ENCODE measurements around the gene ANKRD22. TPM values are rescaled to one million over a fixed set of nuclear protein-coding genes. Genes with fewer than 3 reads are reported as not detected.

Gene ANKRD22
- total RNA-seq, 2 experiments from 2014 or later: not detected

DNA sequence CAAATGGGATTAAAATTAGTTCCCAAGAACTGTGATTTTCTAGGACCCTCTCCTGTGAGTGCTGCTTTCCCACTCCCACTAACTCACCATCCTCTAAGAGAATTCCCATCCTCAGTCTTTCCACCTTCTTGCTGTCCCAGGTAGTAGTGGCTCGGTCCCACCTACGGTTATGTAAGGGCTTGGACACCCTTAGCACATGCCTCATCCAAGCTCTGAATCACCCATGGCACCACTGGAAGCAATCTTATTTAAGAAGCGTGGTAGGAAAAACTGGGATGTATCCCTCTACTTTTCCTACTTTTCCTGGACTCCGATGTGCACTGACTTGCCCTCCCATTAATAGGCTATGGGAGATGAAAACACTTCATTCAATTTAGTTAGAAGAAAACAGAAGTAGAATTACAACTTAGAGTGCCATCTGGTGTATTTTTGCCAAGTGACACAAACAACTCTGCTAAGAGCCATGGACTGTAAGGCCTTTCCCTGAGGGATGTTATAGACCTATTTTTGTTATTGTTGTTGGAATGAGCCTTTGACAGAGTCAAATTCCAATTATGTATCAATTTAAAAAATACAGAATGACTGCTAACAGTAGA, 13.7 kb upstream of the ANKRD22 start:
- TF ChIP-seq, protein P1, sequence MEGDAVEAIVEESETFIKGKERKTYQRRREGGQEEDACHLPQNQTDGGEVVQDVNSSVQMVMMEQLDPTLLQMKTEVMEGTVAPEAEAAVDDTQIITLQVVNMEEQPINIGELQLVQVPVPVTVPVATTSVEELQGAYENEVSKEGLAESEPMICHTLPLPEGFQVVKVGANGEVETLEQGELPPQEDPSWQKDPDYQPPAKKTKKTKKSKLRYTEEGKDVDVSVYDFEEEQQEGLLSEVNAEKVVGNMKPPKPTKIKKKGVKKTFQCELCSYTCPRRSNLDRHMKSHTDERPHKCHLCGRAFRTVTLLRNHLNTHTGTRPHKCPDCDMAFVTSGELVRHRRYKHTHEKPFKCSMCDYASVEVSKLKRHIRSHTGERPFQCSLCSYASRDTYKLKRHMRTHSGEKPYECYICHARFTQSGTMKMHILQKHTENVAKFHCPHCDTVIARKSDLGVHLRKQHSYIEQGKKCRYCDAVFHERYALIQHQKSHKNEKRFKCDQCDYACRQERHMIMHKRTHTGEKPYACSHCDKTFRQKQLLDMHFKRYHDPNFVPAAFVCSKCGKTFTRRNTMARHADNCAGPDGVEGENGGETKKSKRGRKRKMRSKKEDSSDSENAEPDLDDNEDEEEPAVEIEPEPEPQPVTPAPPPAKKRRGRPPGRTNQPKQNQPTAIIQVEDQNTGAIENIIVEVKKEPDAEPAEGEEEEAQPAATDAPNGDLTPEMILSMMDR (IDR thresholded peaks at IDR 0.05): peak; percentile 12
- intact Hi-C loops (cut with DNase I, micrococcal nuclease): loop anchor here in 1 of 2 experiments (10.0 kb wide), 1 partner anchor 171 kb away; no protein-coding TSS in a partner anchor
- H3K4me3 ChIP-seq (ENCODE audit: low read length): no peak overlapping the region
- H3K27me3 ChIP-seq (ENCODE audit: control insufficient read depth in 1 of 2, insufficient read depth in 2 of 2, low read length in 2 of 2): no peaks in the 10 kb centered on the region
- Mint-ChIP-seq H3K4me1 (ENCODE audit: low read depth) (no peaks in the 10 kb centered on the region), H3K9me3 (no peaks in the 10 kb centered on the region), H3K36me3 (ENCODE audit: low read depth) (no peaks in the 10 kb centered on the region), H3K27me3 (no peaks in the 10 kb centered on the region), H3K4me3 (no peak overlapping the region), H3K27ac (no peak overlapping the region)
- no peaks in the 10 kb centered on the region for H3K4me1 ChIP-seq (ENCODE audit: insufficient read depth, low read length)
- DNase-seq (peak in 2 of 14 experiments; percentile 20 to 28), ATAC-seq (ENCODE audit: poor library complexity) (no peak)
- no peak overlapping the region for H3K27ac ChIP-seq (ENCODE audit: low read depth in 1 of 2, low read length in 2 of 2)
- CTCF ChIA-PET: no interaction called here
- H3K9me3 ChIP-seq (ENCODE audit: control insufficient read depth in 1 of 2, insufficient read depth in 1 of 2, low read length in 2 of 2): no peaks in the 10 kb centered on the region
- POLR2A ChIA-PET: interaction anchor here (0.6 kb wide), 1 partner anchor 373 kb away, joined by 3 read pairs; no protein-coding TSS in a partner anchor
- H3K36me3 ChIP-seq (ENCODE audit: insufficient read depth, low read length): no peaks in the 10 kb centered on the region

GRCh38 chr10:88861036-88861435, 9.4 kb upstream of the ANKRD22 start:
- Histone ChIP-seq H3K4me1 (ENCODE audit: insufficient read depth, low read length) (no peaks in the 10 kb centered on the region), H3K27ac (ENCODE audit: low read depth in 1 of 2, low read length in 2 of 2) (no peak overlapping the region), H3K4me3 (ENCODE audit: low read length) (no peak overlapping the region), H3K36me3 (ENCODE audit: insufficient read depth, low read length) (no peaks in the 10 kb centered on the region), H3K27me3 (ENCODE audit: control insufficient read depth in 1 of 2, insufficient read depth in 2 of 2, low read length in 2 of 2) (no peaks in the 10 kb centered on the region), H3K9me3 (ENCODE audit: control insufficient read depth in 1 of 2, insufficient read depth in 1 of 2, low read length in 2 of 2) (no peaks in the 10 kb centered on the region)
- Mint-ChIP-seq H3K4me1 (ENCODE audit: low read depth) (no peaks in the 10 kb centered on the region), H3K27ac (no peak overlapping the region), H3K36me3 (ENCODE audit: low read depth) (no peaks in the 10 kb centered on the region), H3K4me3 (no peak overlapping the region), H3K9me3 (no peaks in the 10 kb centered on the region), H3K27me3 (no peaks in the 10 kb centered on the region)
- DNase-seq (no peak), ATAC-seq (ENCODE audit: poor library complexity) (no peak)
- intact Hi-C loops (cut with DNase I, micrococcal nuclease): loop anchor here in 1 of 2 experiments (10.0 kb wide), 1 partner anchor 166 kb away; no protein-coding TSS in a partner anchor
- TF ChIP-seq, protein P1 (IDR thresholded peaks at IDR 0.05): no peak
- ChIA-PET POLR2A (interaction anchor here (1.3 kb wide), 1 partner anchor 19 kb away, joined by 4 read pairs; the partner anchor contains the start of gene STAMBPL1), CTCF (no interaction called here)

DNA sequence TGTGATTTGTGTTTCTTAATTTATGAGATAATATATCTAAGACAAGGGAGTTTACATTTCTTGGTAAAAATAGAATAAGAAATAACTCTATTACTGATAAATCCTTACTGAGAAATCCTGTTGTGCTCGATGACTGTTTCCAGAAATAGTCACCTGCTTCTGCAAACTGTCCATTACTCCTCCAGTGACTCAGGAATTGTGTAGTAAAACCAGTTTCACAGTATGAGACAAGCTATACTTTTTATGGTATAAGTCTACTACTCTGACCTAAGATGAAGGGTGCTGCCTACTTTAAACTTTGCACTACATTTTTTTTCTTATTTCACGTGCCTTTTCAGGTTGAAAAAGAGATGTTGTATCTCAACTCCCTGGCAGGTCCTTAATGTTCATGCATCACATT, 6.8 kb upstream of the ANKRD22 start:
- H3K9me3 Mint-ChIP-seq: no peaks in the 10 kb centered on the region
- Histone ChIP-seq H3K9me3 (ENCODE audit: control insufficient read depth in 1 of 2, insufficient read depth in 1 of 2, low read length in 2 of 2) (no peaks in the 10 kb centered on the region), H3K27ac (ENCODE audit: low read depth in 1 of 2, low read length in 2 of 2) (no peak overlapping the region), H3K27me3 (ENCODE audit: control insufficient read depth in 1 of 2, insufficient read depth in 2 of 2, low read length in 2 of 2) (no peaks in the 10 kb centered on the region), H3K4me1 (ENCODE audit: insufficient read depth, low read length) (no peaks in the 10 kb centered on the region), H3K36me3 (ENCODE audit: insufficient read depth, low read length) (no peaks in the 10 kb centered on the region), H3K4me3 (ENCODE audit: low read length) (no peak overlapping the region)
- ATAC-seq (ENCODE audit: poor library complexity): no peak
- TF ChIP-seq, protein P1 (IDR thresholded peaks at IDR 0.05): no peak
- ChIA-PET POLR2A (interaction anchor here (0.7 kb wide), 1 partner anchor 780 kb away, joined by 3 read pairs; no protein-coding TSS in a partner anchor), CTCF (interaction anchor here (1.0 kb wide), 1 partner anchor 23 kb away, joined by 3 read pairs; no protein-coding TSS in a partner anchor)
- peak in 1 of 14 experiments; percentile 34 for DNase-seq
- H3K36me3 Mint-ChIP-seq (ENCODE audit: low read depth): no peaks in the 10 kb centered on the region
- H3K4me1 Mint-ChIP-seq (ENCODE audit: low read depth): no peaks in the 10 kb centered on the region
- no peak overlapping the region for H3K4me3 Mint-ChIP-seq
- intact Hi-C loops (cut with DNase I, micrococcal nuclease): no loop called here
- H3K27ac Mint-ChIP-seq: no peak overlapping the region
- no peaks in the 10 kb centered on the region for H3K27me3 Mint-ChIP-seq

Measured in CD4-positive, alpha-beta T cell (primary cell).